Endothelial cell of umbilical vein (primary cell): ENCODE data around the gene OR2F1. TPM values are rescaled to one million over a fixed set of nuclear protein-coding genes. Genes with fewer than 3 reads are reported as not detected.

Experiments
- BruUV-seq: library from RNA; stranded (reverse); fragments of 400-500 nt; replicated peaks from 2 replicates; lab custom pipeline; 2021; lab: Mats Ljungman, UMichigan
- CTCF ChIA-PET: fragments of 300-600, 350-600 bp; sonication (Branson Sonifier 250); formaldehyde crosslinking; loops from one replicate; lab custom pipeline; 2021; ENCODE audit warnings: antibody characterized with exemption, inconsistent platforms; lab: Charles Lee
- POLR2A ChIA-PET: fragments of 300-600, 350-600 bp; sonication (Branson Sonifier 250); formaldehyde crosslinking; loops from one replicate; lab custom pipeline; 2021; ENCODE audit warnings: antibody characterized with exemption, inconsistent platforms; lab: Charles Lee
- DNase-seq: peaks from one replicate; pipeline ENCODE4 v3.0.0-alpha.2; 2011; ENCODE audit warnings: low read depth, low spot score
- FAIRE-seq: peaks from 2 replicates; lab custom pipeline; 2011; peaks lifted over from hg19 to GRCh38; lab: Jason Lieb, UNC
- H2AFZ ChIP-seq: 2 replicates; pipeline ENCODE4 v1.6.0; 2012; ENCODE audit warnings: low read depth, low read length, control low read depth, inconsistent platforms
- H3K27ac ChIP-seq: 2 replicates; pipeline ENCODE4 v1.5.1; 2011; ENCODE audit warnings: low read depth, mild to moderate bottlenecking, control low read depth, low read length, moderate library complexity; ENCODE audit not compliant: insufficient read depth
- H3K27me3 ChIP-seq, 2 experiments: 2 replicates each; pipeline versions ENCODE4 v1.6.0 to v1.6.1; 2011; ENCODE audit warnings: low read length in 2 of 2, mixed read lengths in 1 of 2; ENCODE audit not compliant: control insufficient read depth in 2 of 2, insufficient read depth in 2 of 2
- H3K36me3 ChIP-seq, 2 experiments: 2 replicates in 1 of 2; 3 replicates in 1 of 2; pipeline ENCODE4 v1.5.1; 2011; ENCODE audit warnings: low read length in 2 of 2, mild to moderate bottlenecking in 1 of 2, moderate library complexity in 1 of 2; ENCODE audit not compliant: control insufficient read depth in 2 of 2, insufficient read depth in 2 of 2; ENCODE audit errors: extremely low read depth in 1 of 2
- H3K4me1 ChIP-seq: 3 replicates; pipeline ENCODE4 v1.5.1; 2011; ENCODE audit warnings: mild to moderate bottlenecking, low read length; ENCODE audit not compliant: control insufficient read depth, insufficient read depth; ENCODE audit errors: extremely low read depth
- H3K4me2 ChIP-seq: 2 replicates; pipeline ENCODE4 v1.6.1; 2011; ENCODE audit warnings: low read length, control low read depth, mixed read lengths; ENCODE audit not compliant: insufficient read depth
- H3K4me3 ChIP-seq, 3 experiments: fragments of 200-600 bp in 1 of 3; sonication (generic), shearing (Covaris generic) in 1 of 3; replicated peaks in 1 of 3; 2 replicates each; pipeline ENCODE4 v1.5.1; 2011 to 2016; ENCODE audit warnings: control low read depth in 3 of 3, low read length in 3 of 3, mild to moderate bottlenecking in 2 of 3, inconsistent platforms in 1 of 3, low read depth in 1 of 3, moderate library complexity in 1 of 3; ENCODE audit not compliant: insufficient read depth in 1 of 3
- H3K79me2 ChIP-seq: 2 replicates; pipeline ENCODE4 v1.6.0; 2012; ENCODE audit warnings: low read length, inconsistent platforms; ENCODE audit not compliant: control insufficient read depth, insufficient read depth
- H3K9ac ChIP-seq: replicated peaks from 2 replicates; pipeline ENCODE3; 2011; ENCODE audit warnings: low read length, control low read depth; ENCODE audit not compliant: insufficient read depth; ENCODE audit errors: extremely low read depth
- H3K9me1 ChIP-seq: replicated peaks from 3 replicates; pipeline ENCODE4 v1.6.0; 2011; ENCODE audit warnings: mild to moderate bottlenecking, low read length; ENCODE audit not compliant: control insufficient read depth, insufficient read depth; ENCODE audit errors: extremely low read depth
- H3K9me3 ChIP-seq: replicated peaks from 2 replicates; pipeline ENCODE4 v1.5.1; 2012; ENCODE audit warnings: low read length, inconsistent platforms; ENCODE audit not compliant: control insufficient read depth, insufficient read depth
- H4K20me1 ChIP-seq: replicated peaks from 2 replicates; pipeline ENCODE3; 2011; ENCODE audit warnings: mild to moderate bottlenecking, low read length; ENCODE audit not compliant: control insufficient read depth, insufficient read depth; ENCODE audit errors: extremely low read depth
- EZH2 ChIP-seq: IDR thresholded peaks from 2 replicates; pipeline ENCODE4 v1.6.1; 2012; ENCODE audit warnings: borderline replicate concordance, low read depth, mild to moderate bottlenecking, moderate library complexity, low read length, inconsistent platforms; ENCODE audit not compliant: severe bottlenecking
- FOS ChIP-seq: IDR thresholded peaks from 2 replicates; pipeline ENCODE4 v1.6.1; 2011; ENCODE audit warnings: mild to moderate bottlenecking, low read length, moderate library complexity, borderline replicate concordance; ENCODE audit not compliant: insufficient read depth
- GATA2 ChIP-seq: IDR thresholded peaks from 2 replicates; pipeline ENCODE4 v1.7.0; 2011; ENCODE audit warnings: low read depth, mild to moderate bottlenecking, moderate library complexity, mixed read lengths, low read length; ENCODE audit not compliant: insufficient read length, insufficient read depth
- MYC ChIP-seq: IDR thresholded peaks from one replicate; pipeline ENCODE4 v1.6.1; 2011; ENCODE audit warnings: mild to moderate bottlenecking, low read depth, low read length
- POLR2A ChIP-seq: IDR thresholded peaks from 2 replicates; pipeline ENCODE4 v1.6.1; 2012; ENCODE audit warnings: low read depth, mild to moderate bottlenecking, control low read depth, low read length
- POLR2AphosphoS5 ChIP-seq: IDR thresholded peaks from 2 replicates; pipeline ENCODE4 v1.6.1; 2012; ENCODE audit warnings: low read depth, mild to moderate bottlenecking, control low read depth, low read length, moderate library complexity; ENCODE audit not compliant: insufficient read depth
- dilution Hi-C: fragments of 300-500 bp; cut with MboI; formaldehyde crosslinking; loops from one replicate; pipeline ENCODE4 v1.15.0; 2019; ENCODE audit warnings: low sequenced_read_pairs; ENCODE audit not compliant: extremely low pct_ligation_motif_present
- intact Hi-C: fragments of 100-400 bp; cut with micrococcal nuclease; formaldehyde crosslinking; loops from one replicate; pipeline ENCODE4 v1.10.0; 2022
- polyA plus RNA-seq, 4 experiments: library from polyadenylated mRNA; depleted of rRNA in 3 of 4; stranded (reverse) in 3 of 4; unstranded in 1 of 4; fragments of >200 nt; gene quantifications; 2 replicates each; pipeline versions ENCODE4 v1.2.1 to v1.2.3, GENCODE V29; 2011 to 2012; ENCODE audit warnings: missing spikeins in 1 of 4
- total RNA-seq: library from RNA; stranded (reverse); gene quantifications from 2 replicates; pipeline ENCODE4 v1.2.3, GENCODE V29; 2021
- TF ChIP-seq, protein P1 (sequence below), 2 donors: IDR thresholded peaks; 1 replicate in 1 of 2; 2 replicates in 1 of 2; pipeline ENCODE4 v1.5.1; 2011; ENCODE audit warnings: low read length in 2 of 2, mild to moderate bottlenecking in 2 of 2, moderate library complexity in 2 of 2, control low read depth in 1 of 2, inconsistent platforms in 1 of 2, low read depth in 1 of 2; ENCODE audit not compliant: insufficient read depth in 1 of 2; ENCODE audit errors: extremely low read depth in 1 of 2

OR2F1 gene
- total and polyA plus RNA-seq, 2 donors (not counting 3 experiments of a cell fraction or from before 2014, with no cell fraction given) = not detected

GRCh38 chr7:144006692-144007042 is 52.0 kb downstream of the OR2F1 start:
- H3K27ac ChIP-seq = no peak overlapping the region
- no peak overlapping the region for H3K9ac ChIP-seq
- no peaks in the 10 kb centered on the region for H3K9me1 ChIP-seq
- CTCF ChIA-PET = no interaction called here
- BruUV-seq = no TSS peak
- no peak for FAIRE-seq
- no peaks in the 10 kb centered on the region for H3K36me3 ChIP-seq
- no peak for DNase-seq
- no peaks in the 10 kb centered on the region for H3K4me1 ChIP-seq
- POLR2A ChIA-PET = no interaction called here
- intact Hi-C loops (no loop called here), dilution Hi-C loops (no loop called here)
- H3K27me3 ChIP-seq = peaks cover 0 to 4% of the 10 kb centered on the region in 2 experiments
- no peaks in the 10 kb centered on the region for H4K20me1 ChIP-seq
- TF ChIP-seq POLR2A = no peak
- no peak for TF ChIP-seq MYC
- TF ChIP-seq EZH2 = no peak
- no peak for TF ChIP-seq FOS
- TF ChIP-seq, protein P1, sequence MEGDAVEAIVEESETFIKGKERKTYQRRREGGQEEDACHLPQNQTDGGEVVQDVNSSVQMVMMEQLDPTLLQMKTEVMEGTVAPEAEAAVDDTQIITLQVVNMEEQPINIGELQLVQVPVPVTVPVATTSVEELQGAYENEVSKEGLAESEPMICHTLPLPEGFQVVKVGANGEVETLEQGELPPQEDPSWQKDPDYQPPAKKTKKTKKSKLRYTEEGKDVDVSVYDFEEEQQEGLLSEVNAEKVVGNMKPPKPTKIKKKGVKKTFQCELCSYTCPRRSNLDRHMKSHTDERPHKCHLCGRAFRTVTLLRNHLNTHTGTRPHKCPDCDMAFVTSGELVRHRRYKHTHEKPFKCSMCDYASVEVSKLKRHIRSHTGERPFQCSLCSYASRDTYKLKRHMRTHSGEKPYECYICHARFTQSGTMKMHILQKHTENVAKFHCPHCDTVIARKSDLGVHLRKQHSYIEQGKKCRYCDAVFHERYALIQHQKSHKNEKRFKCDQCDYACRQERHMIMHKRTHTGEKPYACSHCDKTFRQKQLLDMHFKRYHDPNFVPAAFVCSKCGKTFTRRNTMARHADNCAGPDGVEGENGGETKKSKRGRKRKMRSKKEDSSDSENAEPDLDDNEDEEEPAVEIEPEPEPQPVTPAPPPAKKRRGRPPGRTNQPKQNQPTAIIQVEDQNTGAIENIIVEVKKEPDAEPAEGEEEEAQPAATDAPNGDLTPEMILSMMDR (IDR thresholded peaks at IDR 0.05; ENCODE audit: extremely low read depth in 1 of 2, insufficient read depth in 1 of 2, low read depth in 1 of 2, low read length in 2 of 2) = no peak
- TF ChIP-seq POLR2AphosphoS5 = no peak
- TF ChIP-seq GATA2 = no peak
- no peak overlapping the region for H3K4me2 ChIP-seq
- no peaks in the 10 kb centered on the region for H3K9me3 ChIP-seq
- no peak overlapping the region for H3K4me3 ChIP-seq
- H2AFZ ChIP-seq = no peak overlapping the region
- no peaks in the 10 kb centered on the region for H3K79me2 ChIP-seq
